ENCODE data around the gene SFRP5.

Gene SFRP5

GRCh38 chr10:97763947-97764346 lies 7.9 kb downstream of the SFRP5 start:
- no peak for DNase-seq

- DNase-seq = no peak
Observed at GRCh38 chr10:97763411-97763810, 8.4 kb downstream of the SFRP5 start.

GRCh38 chr10:97762816-97763215 lies 9.0 kb downstream of the SFRP5 start:
- DNase-seq = peak in 5 of 14 donors; percentile 18 to 66 (median 30)

GRCh38 chr10:97762056-97762455 lies 9.7 kb downstream of the SFRP5 start:
- DNase-seq = no peak

GRCh38 chr10:97761331-97761865 lies 10.4 kb downstream of the SFRP5 start:
- DNase-seq = no peak

GRCh38 chr10:97760461-97761257 lies 11.1 kb downstream of the SFRP5 start:
- DNase-seq = no peak

- DNase-seq = no peak
Observed at GRCh38 chr10:97759946-97760345, 11.9 kb downstream of the SFRP5 start.

GRCh38 chr10:97759158-97759887 lies 12.5 kb downstream of the SFRP5 start:
- DNase-seq = peak in 12 of 14 donors; percentile 8 to 68 (median 42)

- no peak for DNase-seq
Observed at GRCh38 chr10:97757471-97757870, 14.3 kb downstream of the SFRP5 start.

GRCh38 chr10:97755718-97756117 lies 16.1 kb downstream of the SFRP5 start:
- no peak for DNase-seq

- no peak for DNase-seq
Observed at GRCh38 chr10:97754726-97755125, 17.1 kb downstream of the SFRP5 start.

GRCh38 chr10:97752956-97753355 lies 18.8 kb downstream of the SFRP5 start:
- no peak for DNase-seq

- no peak for DNase-seq
Observed at GRCh38 chr10:97748116-97748515, 23.7 kb downstream of the SFRP5 start.

- no peak for DNase-seq
Observed at GRCh38 chr10:97747573-97747972, 24.2 kb downstream of the SFRP5 start.

- DNase-seq = no peak
Observed at GRCh38 chr10:97744405-97745035, 27.3 kb downstream of the SFRP5 start.

GRCh38 chr10:97743169-97743943 lies 28.4 kb downstream of the SFRP5 start:
- DNase-seq = no peak

- DNase-seq = no peak
Observed at GRCh38 chr10:97740613-97741012, 31.2 kb downstream of the SFRP5 start.

GRCh38 chr10:97738616-97739015 lies 33.2 kb downstream of the SFRP5 start:
- DNase-seq = no peak

- DNase-seq = no peak
Observed at GRCh38 chr10:97737770-97738265, 34.0 kb downstream of the SFRP5 start.

- DNase-seq = peak; percentile 46 to 95 (median 88)
Observed at GRCh38 chr10:97736902-97737769, 34.7 kb downstream of the SFRP5 start, which contains the start of gene ZFYVE27. Gene ZFYVE27, plus strand, starts transcription at chr10:97737128. Its CDS starts 1,350 bp downstream, at chr10:97738478.

- no peak for DNase-seq
Observed at GRCh38 chr10:97736403-97736901, 35.3 kb downstream of the SFRP5 start.
